GM06990 (cell line): ENCODE data around the gene ANO1.

Source experiments
- DNase-seq: peaks from one replicate; pipeline ENCODE4 v3.0.0-alpha.2; 2011; ENCODE audit not compliant: insufficient read length; ENCODE audit errors: extremely low read depth
- H3K27me3 ChIP-seq: replicated peaks from 2 replicates; pipeline ENCODE4 v1.6.0; 2011; ENCODE audit warnings: low read length; ENCODE audit not compliant: control insufficient read depth, insufficient read depth
- H3K36me3 ChIP-seq: 2 replicates; pipeline ENCODE4 v1.5.1; 2011; ENCODE audit warnings: low read length; ENCODE audit not compliant: control insufficient read depth, insufficient read depth
- H3K4me3 ChIP-seq: replicated peaks from 2 replicates; pipeline ENCODE4 v1.5.1; 2011; ENCODE audit warnings: low read depth, mild to moderate bottlenecking, control low read depth, low read length
- CTCF ChIP-seq: IDR thresholded peaks from 2 replicates; pipeline ENCODE4 v1.5.1; 2011; ENCODE audit warnings: low read length, control low read depth, mild to moderate bottlenecking, inconsistent platforms; ENCODE audit not compliant: insufficient read depth, poor library complexity, severe bottlenecking

ANO1 gene

GRCh38 chr11:70206226-70206981, 128.3 kb downstream of the ANO1 start:
- no peak for TF ChIP-seq CTCF
- Histone ChIP-seq H3K36me3 (peaks cover 27% of the 10 kb centered on the region), H3K4me3 (no peak overlapping the region), H3K27me3 (no peaks in the 10 kb centered on the region)
- no peak for DNase-seq

GRCh38 chr11:70206982-70207376, 128.9 kb downstream of the ANO1 start:
- no peak for DNase-seq
- TF ChIP-seq CTCF = no peak
- H3K27me3 ChIP-seq = no peaks in the 10 kb centered on the region
- H3K36me3 ChIP-seq = peaks cover 27% of the 10 kb centered on the region
- H3K4me3 ChIP-seq = no peak overlapping the region

- no peak for TF ChIP-seq CTCF
- no peak overlapping the region for H3K4me3 ChIP-seq
- DNase-seq = no peak
- H3K36me3 ChIP-seq = peaks cover 27% of the 10 kb centered on the region
- H3K27me3 ChIP-seq = no peaks in the 10 kb centered on the region
These were observed 129.5 kb downstream of the ANO1 start for GRCh38 chr11:70207531-70208131.

GRCh38 chr11:70209391-70209912, 131.3 kb downstream of the ANO1 start:
- peaks cover 27% of the 10 kb centered on the region for H3K36me3 ChIP-seq
- DNase-seq = no peak
- TF ChIP-seq CTCF = no peak
- no peaks in the 10 kb centered on the region for H3K27me3 ChIP-seq
- no peak overlapping the region for H3K4me3 ChIP-seq

- no peak for TF ChIP-seq CTCF
- peaks cover 23% of the 10 kb centered on the region for H3K36me3 ChIP-seq
- no peaks in the 10 kb centered on the region for H3K27me3 ChIP-seq
- H3K4me3 ChIP-seq = no peak overlapping the region
- no peak for DNase-seq
These were observed 132.0 kb downstream of the ANO1 start for GRCh38 chr11:70210051-70210501.
